Transverse colon (tissue), 4 donors: ENCODE results near the gene USP34.
"Not testable (repeated sequence)": the region's sequence is repeated elsewhere in the genome, so short reads cannot be mapped to it uniquely, and the experiment has no call there.

Experiments
- CTCF ChIP-seq, 5 experiments: fragments of 200-600 bp in 3 of 5; fragments of 450-650 bp in 2 of 5; sonication (generic) in 3 of 5; IDR thresholded peaks; 1 replicate in 2 of 5; 2 replicates in 3 of 5; pipeline ENCODE4 v1.5.1; 2016 to 2017; ENCODE audit warnings: antibody characterized with exemption in 5 of 5, inconsistent platforms in 3 of 5, mild to moderate bottlenecking in 2 of 5, moderate library complexity in 1 of 5
- EP300 ChIP-seq: sonication (generic); formaldehyde crosslinking; IDR thresholded peaks from one replicate; pipeline ENCODE4 v1.6.1; 2017; ENCODE audit warnings: antibody characterized with exemption, low read depth
- POLR2AphosphoS5 ChIP-seq, 3 donors: sonication (generic); formaldehyde crosslinking; IDR thresholded peaks; one replicate each; pipeline ENCODE4 v1.6.1; 2016; ENCODE audit warnings: antibody characterized with exemption in 3 of 3

GRCh38 chr2:61454972-61455371, 15.9 kb downstream of the USP34 start:
- not testable (repeated sequence) for TF ChIP-seq POLR2AphosphoS5 (IDR thresholded peaks at IDR 0.05); CTCF (IDR thresholded peaks at IDR 0.05); EP300
